SU-DHL-6 (cell line): ENCODE data around the gene AFM.

Experiments
- H2AFZ ChIP-seq: fragments of 200-600 bp; sonication (generic); 2 replicates; pipeline ENCODE4 v1.6.1; 2014; ENCODE audit warnings: low read depth, mild to moderate bottlenecking, moderate library complexity, mixed read lengths, antibody characterized with exemption, low read length; ENCODE audit not compliant: severe bottlenecking
- H3F3A ChIP-seq: fragments of 200-600 bp; shearing (Covaris generic); 2 replicates; pipeline ENCODE4 v1.6.0; 2016; ENCODE audit warnings: antibody characterized with exemption, mild to moderate bottlenecking; ENCODE audit not compliant: insufficient read depth
- H3K27ac ChIP-seq: fragments of 200-600 bp; sonication (generic); 2 replicates; pipeline ENCODE4 v1.5.1; 2016; ENCODE audit warnings: low read depth, mild to moderate bottlenecking, low read length, moderate library complexity, mixed read lengths
- H3K27me3 ChIP-seq: fragments of 200-600 bp; sonication (generic), shearing (Covaris generic); 2 replicates; pipeline ENCODE4 v1.6.0; 2014; ENCODE audit warnings: mild to moderate bottlenecking, low read length
- H3K36me3 ChIP-seq: fragments of 200-600 bp; sonication (generic); 2 replicates; pipeline ENCODE4 v1.6.1; 2014; ENCODE audit warnings: mild to moderate bottlenecking, low read length, mixed read lengths
- H3K4me2 ChIP-seq: fragments of 300-600, 200-600 bp; shearing (Covaris generic), sonication (generic); 2 replicates; pipeline ENCODE4 v1.6.0; 2014; ENCODE audit warnings: low read length, low read depth, mild to moderate bottlenecking; ENCODE audit not compliant: poor library complexity, severe bottlenecking
- H3K4me3 ChIP-seq: fragments of 200-600 bp; sonication (generic); 2 replicates; pipeline ENCODE4 v1.5.1; 2014; ENCODE audit warnings: antibody characterized with exemption, low read length, mild to moderate bottlenecking, mixed read lengths; ENCODE audit not compliant: insufficient read depth, poor library complexity, severe bottlenecking
- H3K79me2 ChIP-seq: fragments of 200-600 bp; sonication (generic); 2 replicates; pipeline ENCODE4 v1.6.1; 2014; ENCODE audit warnings: mild to moderate bottlenecking, low read length, moderate library complexity; ENCODE audit not compliant: insufficient read depth
- H3K9ac ChIP-seq: fragments of 200-600 bp; sonication (generic); 2 replicates; pipeline ENCODE4 v1.7.0; 2014; ENCODE audit warnings: mild to moderate bottlenecking, low read length
- H3K9me2 ChIP-seq: fragments of 200-600 bp; sonication (generic); replicated peaks from 2 replicates; pipeline ENCODE4 v1.6.1; 2014; ENCODE audit warnings: low read length; ENCODE audit not compliant: insufficient read depth
- H3K9me3 ChIP-seq: fragments of 200-600 bp; sonication (generic); 2 replicates; pipeline ENCODE4 v1.6.1; 2014; ENCODE audit warnings: low read length, mixed read lengths; ENCODE audit not compliant: insufficient read depth
- H4K20me1 ChIP-seq: fragments of 200-600 bp; sonication (generic); 2 replicates; pipeline ENCODE4 v1.6.1; 2014; ENCODE audit warnings: low read depth, mild to moderate bottlenecking, antibody characterized with exemption, low read length, moderate library complexity, mixed read lengths
- EZH2phosphoT487 ChIP-seq: fragments of 200-600 bp; sonication (generic), shearing (Covaris generic); conservative IDR thresholded peaks from 2 replicates; pipeline ENCODE4 v1.6.1; 2018; ENCODE audit warnings: mild to moderate bottlenecking, antibody characterized with exemption, low read length, moderate library complexity, mixed read lengths
- TF ChIP-seq, protein P1 (sequence below): fragments of 200-600 bp; sonication (generic); IDR thresholded peaks from one replicate; pipeline ENCODE4 v1.5.1; 2017; ENCODE audit warnings: antibody characterized with exemption, mild to moderate bottlenecking, low read length, moderate library complexity; ENCODE audit not compliant: insufficient read depth, poor library complexity, severe bottlenecking

The AFM gene

DNA sequence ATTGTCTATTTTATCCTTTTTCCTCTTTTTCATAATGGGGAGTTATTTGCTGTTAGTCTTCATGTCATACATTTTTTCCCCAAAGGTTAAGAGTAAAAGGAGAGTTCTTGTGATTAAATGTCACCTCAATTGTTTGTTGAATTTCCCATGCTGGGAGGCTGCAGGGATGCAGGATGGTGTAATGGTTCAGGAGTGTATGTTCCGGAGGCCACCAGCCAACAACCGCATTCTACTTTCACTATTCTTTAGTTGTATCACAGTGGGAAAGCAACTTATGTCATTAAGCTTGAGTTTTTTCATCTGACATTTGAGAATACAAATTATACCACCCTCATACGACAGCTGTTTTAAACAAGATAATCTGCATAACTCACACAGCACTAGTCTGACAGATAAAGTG, 30.1 kb upstream of the AFM start:
- Histone ChIP-seq H3K79me2 (no peaks in the 10 kb centered on the region), H3F3A (no peaks in the 10 kb centered on the region), H4K20me1 (no peaks in the 10 kb centered on the region), H3K36me3 (no peaks in the 10 kb centered on the region), H2AFZ (no peak overlapping the region), H3K9ac (no peak overlapping the region), H3K4me3 (no peak overlapping the region), H3K4me2 (no peak overlapping the region), H3K9me3 (no peaks in the 10 kb centered on the region), H3K9me2 (no peaks in the 10 kb centered on the region), H3K27ac (no peak overlapping the region), H3K27me3 (no peaks in the 10 kb centered on the region)
- TF ChIP-seq, protein P1, sequence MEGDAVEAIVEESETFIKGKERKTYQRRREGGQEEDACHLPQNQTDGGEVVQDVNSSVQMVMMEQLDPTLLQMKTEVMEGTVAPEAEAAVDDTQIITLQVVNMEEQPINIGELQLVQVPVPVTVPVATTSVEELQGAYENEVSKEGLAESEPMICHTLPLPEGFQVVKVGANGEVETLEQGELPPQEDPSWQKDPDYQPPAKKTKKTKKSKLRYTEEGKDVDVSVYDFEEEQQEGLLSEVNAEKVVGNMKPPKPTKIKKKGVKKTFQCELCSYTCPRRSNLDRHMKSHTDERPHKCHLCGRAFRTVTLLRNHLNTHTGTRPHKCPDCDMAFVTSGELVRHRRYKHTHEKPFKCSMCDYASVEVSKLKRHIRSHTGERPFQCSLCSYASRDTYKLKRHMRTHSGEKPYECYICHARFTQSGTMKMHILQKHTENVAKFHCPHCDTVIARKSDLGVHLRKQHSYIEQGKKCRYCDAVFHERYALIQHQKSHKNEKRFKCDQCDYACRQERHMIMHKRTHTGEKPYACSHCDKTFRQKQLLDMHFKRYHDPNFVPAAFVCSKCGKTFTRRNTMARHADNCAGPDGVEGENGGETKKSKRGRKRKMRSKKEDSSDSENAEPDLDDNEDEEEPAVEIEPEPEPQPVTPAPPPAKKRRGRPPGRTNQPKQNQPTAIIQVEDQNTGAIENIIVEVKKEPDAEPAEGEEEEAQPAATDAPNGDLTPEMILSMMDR = no peak
- no peak for TF ChIP-seq EZH2phosphoT487

DNA sequence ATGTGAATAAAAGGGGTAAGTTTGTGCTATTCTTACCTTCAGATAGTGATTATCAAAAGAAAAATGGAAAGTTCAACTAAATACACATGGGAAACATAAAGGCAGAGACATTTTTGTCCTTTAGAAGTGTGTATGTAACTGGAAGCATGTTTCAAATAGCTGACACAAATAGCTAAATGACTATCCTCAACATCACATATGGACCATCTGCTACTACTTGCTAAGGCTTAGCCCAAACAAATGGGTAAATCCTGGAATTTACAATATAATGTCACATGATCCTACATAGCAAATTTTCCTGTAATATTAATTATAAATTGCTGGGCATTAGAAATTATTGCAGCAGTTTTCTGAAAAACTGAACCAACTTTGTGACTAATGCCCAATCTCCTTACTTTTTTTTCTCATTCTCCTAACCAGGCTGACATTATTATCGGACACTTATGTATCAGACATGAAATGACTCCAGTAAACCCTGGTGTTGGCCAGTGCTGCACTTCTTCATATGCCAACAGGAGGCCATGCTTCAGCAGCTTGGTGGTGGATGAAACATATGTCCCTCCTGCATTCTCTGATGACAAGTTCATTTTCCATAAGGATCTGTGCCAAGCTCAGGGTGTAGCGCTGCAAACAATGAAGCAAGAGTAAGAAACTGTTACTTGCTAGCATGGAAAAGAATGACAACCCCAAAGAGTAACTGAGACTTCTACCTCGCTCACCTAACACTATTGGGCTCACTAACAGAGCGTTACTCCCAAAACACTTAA, 29.4 kb upstream of the AFM start:
- H3F3A ChIP-seq = no peaks in the 10 kb centered on the region
- H3K9ac ChIP-seq = no peak overlapping the region
- H3K27ac ChIP-seq = no peak overlapping the region
- H3K4me2 ChIP-seq = no peak overlapping the region
- no peak for TF ChIP-seq EZH2phosphoT487
- TF ChIP-seq, protein P1 = no peak
- no peaks in the 10 kb centered on the region for H3K9me3 ChIP-seq
- H3K4me3 ChIP-seq = no peak overlapping the region
- no peaks in the 10 kb centered on the region for H3K79me2 ChIP-seq
- H4K20me1 ChIP-seq = no peaks in the 10 kb centered on the region
- H3K9me2 ChIP-seq = no peaks in the 10 kb centered on the region
- H3K27me3 ChIP-seq = no peaks in the 10 kb centered on the region
- H2AFZ ChIP-seq = no peak overlapping the region
- H3K36me3 ChIP-seq = no peaks in the 10 kb centered on the region

DNA sequence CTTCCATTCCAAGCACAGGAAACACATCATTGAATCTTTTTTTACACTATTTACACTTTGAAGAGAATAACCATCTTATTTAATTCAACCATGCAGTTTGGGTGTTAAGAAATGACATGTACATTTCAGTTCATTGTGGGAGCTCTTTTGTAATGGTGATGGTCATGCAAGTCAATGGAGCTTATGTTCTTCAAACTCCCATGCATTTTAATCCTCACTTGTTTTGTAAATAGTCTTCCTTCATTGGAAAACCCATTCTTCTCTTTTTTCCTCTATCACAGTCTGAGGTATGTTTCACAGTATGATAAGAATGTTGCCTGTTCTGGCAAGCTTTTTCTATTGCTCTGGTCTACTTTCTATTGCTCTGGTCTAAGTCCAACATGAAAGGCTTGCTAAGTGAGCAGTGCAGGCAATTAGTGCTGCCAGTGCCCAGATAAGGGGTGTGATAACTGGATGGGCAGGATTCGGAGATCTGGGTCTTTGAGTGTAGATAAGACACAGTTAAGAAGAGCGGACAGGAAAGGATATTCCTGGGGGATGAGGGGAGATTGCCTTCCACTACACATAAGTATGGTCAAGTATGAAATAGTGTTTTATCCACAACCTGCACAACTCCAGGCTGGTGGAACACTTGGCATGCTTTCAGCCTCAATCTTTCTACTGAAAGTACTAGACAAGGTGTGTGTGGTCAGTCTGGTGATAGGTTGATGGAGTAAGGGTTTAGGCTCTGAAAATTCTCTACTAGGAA, 28.4 kb upstream of the AFM start:
- Histone ChIP-seq H3K27me3 (no peaks in the 10 kb centered on the region), H3K9ac (no peak overlapping the region), H3K9me2 (no peaks in the 10 kb centered on the region), H3K4me3 (no peak overlapping the region), H3K79me2 (no peaks in the 10 kb centered on the region), H3K27ac (no peak overlapping the region), H3K9me3 (no peaks in the 10 kb centered on the region), H4K20me1 (no peaks in the 10 kb centered on the region), H3F3A (no peaks in the 10 kb centered on the region), H3K4me2 (no peak overlapping the region), H2AFZ (no peak overlapping the region), H3K36me3 (no peaks in the 10 kb centered on the region)
- TF ChIP-seq, protein P1 = no peak
- no peak for TF ChIP-seq EZH2phosphoT487
